K562 (cell line): ENCODE results near the gene RPP25. TPM values are rescaled to one million over a fixed set of nuclear protein-coding genes. Genes with fewer than 3 reads are reported as not detected.

Experiments
- ATAC-seq: fragments of 200-7000 bp; cut with Tn5 transposase; 3 replicates; pipeline ENCODE4 v1.9.1; 2020; ENCODE audit warnings: moderate library complexity
- BruUV-seq: library from RNA; stranded (reverse); fragments of 400-500 nt; replicated peaks from 2 replicates; lab custom pipeline; 2021; lab: Mats Ljungman, UMichigan
- CTCF ChIA-PET: fragments of 300-600 bp; formaldehyde crosslinking; extraction: SDS; loops from one replicate; lab custom pipeline; 2021; ENCODE audit warnings: low intra/inter-chr PET ratio; lab: Yijun Ruan, JAX
- POLR2A ChIA-PET: fragments of 300-600, 350-650 bp; sonication (Branson Sonifier 250); formaldehyde crosslinking; extraction: SDS; loops from one replicate; lab custom pipeline; 2021; ENCODE audit warnings: antibody characterized with exemption, inconsistent platforms; lab: Yijun Ruan, JAX
- DNase-seq, 4 experiments: peaks; one replicate each; pipeline versions ENCODE4 v3.0.0 to v3.0.0-alpha.2; 2011 to 2018; ENCODE audit warnings: low spot score in 3 of 4, mixed read lengths in 3 of 4; ENCODE audit errors: extremely low read depth in 1 of 4
- FAIRE-seq: peaks from 2 replicates; lab custom pipeline; 2011; peaks lifted over from hg19 to GRCh38; lab: Jason Lieb, UNC
- H2AFZ ChIP-seq: 2 replicates; pipeline ENCODE4 v1.6.0; 2011; ENCODE audit warnings: low read depth, low read length, control low read depth, inconsistent platforms
- H3K27ac ChIP-seq: fragments of 200-600 bp; 3 replicates; pipeline ENCODE4 v1.8.0; 2011; ENCODE audit warnings: low read depth, mild to moderate bottlenecking, control low read depth, inconsistent platforms, low read length, moderate library complexity, mixed read lengths; ENCODE audit errors: extremely low read depth
- H3K27me3 ChIP-seq, 2 experiments: fragments of 300-600 bp in 1 of 2; 2 replicates in 1 of 2; 3 replicates in 1 of 2; pipeline versions ENCODE4 v1.6.0 to v1.8.0; 2011; ENCODE audit warnings: inconsistent platforms in 2 of 2, low read length in 2 of 2, mild to moderate bottlenecking in 1 of 2, mixed read lengths in 1 of 2, moderate library complexity in 1 of 2; ENCODE audit not compliant: control insufficient read depth in 2 of 2, insufficient read depth in 2 of 2
- H3K36me3 ChIP-seq: fragments of 300-600 bp; 3 replicates; pipeline ENCODE4 v1.8.0; 2011; ENCODE audit warnings: mild to moderate bottlenecking, low read length, inconsistent platforms; ENCODE audit not compliant: control insufficient read depth, insufficient read depth
- H3K4me1 ChIP-seq, 2 experiments: fragments of 200-600 bp in 1 of 2; replicated peaks in 1 of 2; 2 replicates in 1 of 2; 3 replicates in 1 of 2; pipeline versions ENCODE4 v1.5.1 to v1.8.0; 2011; ENCODE audit warnings: inconsistent platforms in 2 of 2, low read length in 2 of 2, mild to moderate bottlenecking in 1 of 2, mixed read lengths in 1 of 2, moderate library complexity in 1 of 2; ENCODE audit not compliant: control insufficient read depth in 2 of 2, insufficient read depth in 2 of 2
- H3K4me2 ChIP-seq: 2 replicates; pipeline ENCODE4 v1.6.1; 2011; ENCODE audit warnings: low read length, control low read depth, inconsistent platforms, mixed read lengths; ENCODE audit not compliant: insufficient read depth
- H3K4me3 ChIP-seq: fragments of 200-600 bp; sonication (generic), shearing (Covaris generic); 2 replicates; pipeline ENCODE4 v1.5.1; 2016; ENCODE audit warnings: control low read depth, inconsistent platforms
- H3K79me2 ChIP-seq: fragments of 200-600 bp; 3 replicates; pipeline ENCODE4 v1.8.0; 2011; ENCODE audit warnings: low read length, inconsistent platforms; ENCODE audit not compliant: control insufficient read depth, insufficient read depth
- H3K9ac ChIP-seq, 2 experiments: 2 replicates each; pipeline versions ENCODE4 v1.6.0 to v1.6.1; 2011; ENCODE audit warnings: low read depth in 2 of 2, low read length in 2 of 2, control low read depth in 1 of 2, inconsistent platforms in 1 of 2, mild to moderate bottlenecking in 1 of 2, mixed read lengths in 1 of 2; ENCODE audit not compliant: insufficient read depth in 1 of 2
- H3K9me1 ChIP-seq: one replicate; pipeline ENCODE4 v1.6.0; 2011; ENCODE audit warnings: inconsistent platforms, mild to moderate bottlenecking, low read length, moderate library complexity; ENCODE audit not compliant: control insufficient read depth, insufficient read depth
- H3K9me3 ChIP-seq: replicated peaks from 2 replicates; pipeline ENCODE4 v1.5.1; 2011; ENCODE audit warnings: low read depth, low read length, inconsistent platforms; ENCODE audit not compliant: control insufficient read depth, insufficient read depth
- H4K20me1 ChIP-seq: replicated peaks from 2 replicates; pipeline ENCODE4 v1.6.1; 2011; ENCODE audit warnings: low read length, inconsistent platforms, mixed read lengths; ENCODE audit not compliant: control insufficient read depth, insufficient read depth
- CREB3L1 ChIP-seq: fragments of 450-650 bp; IDR thresholded peaks from 2 replicates; pipeline ENCODE4 v1.6.1; 2014; ENCODE audit warnings: low read depth, mild to moderate bottlenecking, moderate library complexity, borderline replicate concordance
- MYBL2 ChIP-seq, 2 experiments: fragments of 450-650 bp in 1 of 2; sonication (generic) in 1 of 2; formaldehyde crosslinking in 1 of 2; IDR thresholded peaks; 2 replicates each; pipeline versions ENCODE4 v1.6.1 to v1.8.1; 2017 to 2022; ENCODE audit warnings: borderline replicate concordance in 1 of 2, inconsistent platforms in 1 of 2, low read depth in 1 of 2, mild to moderate bottlenecking in 1 of 2, missing genetic modification reagents in 1 of 2, moderate library complexity in 1 of 2
- NFRKB ChIP-seq: fragments of 450-650 bp; IDR thresholded peaks from 2 replicates; pipeline ENCODE4 v1.6.1; 2016; ENCODE audit warnings: low read depth
- SRSF3 ChIP-seq: fragments of 200-400 bp; formaldehyde crosslinking; IDR thresholded peaks from 2 replicates; pipeline ENCODE4 v1.6.1; 2016; ENCODE audit warnings: mild to moderate bottlenecking, low read length, moderate library complexity; ENCODE audit not compliant: insufficient read depth
- TEAD1 ChIP-seq, 2 experiments: fragments of 450-650 bp in 1 of 2; sonication (generic) in 1 of 2; formaldehyde crosslinking; IDR thresholded peaks; 2 replicates each; pipeline versions ENCODE4 v1.4.0 to v1.8.0; 2020 to 2022; ENCODE audit warnings: mild to moderate bottlenecking in 2 of 2, missing genetic modification reagents in 1 of 2
- TFAP4 ChIP-seq: sonication (generic); formaldehyde crosslinking; IDR thresholded peaks from 2 replicates; pipeline ENCODE4 v1.8.0; 2022; ENCODE audit warnings: missing genetic modification reagents, mild to moderate bottlenecking, moderate library complexity, borderline replicate concordance
- XRCC3 ChIP-seq: fragments of 450-650 bp; IDR thresholded peaks from 2 replicates; pipeline ENCODE4 v1.6.1; 2017; ENCODE audit warnings: mild to moderate bottlenecking, moderate library complexity
- ZFX ChIP-seq: sonication (generic); formaldehyde crosslinking; IDR thresholded peaks from 2 replicates; pipeline ENCODE4 v1.8.0; 2022; ENCODE audit warnings: mild to moderate bottlenecking, missing genetic modification reagents, moderate library complexity
- ZNF592 ChIP-seq: fragments of 450-650 bp; IDR thresholded peaks from 2 replicates; pipeline ENCODE4 v1.6.1; 2017; ENCODE audit warnings: antibody characterized with exemption, mild to moderate bottlenecking
- WGBS: fragments of 100-300 bp; shearing (Covaris generic); methylation state at CpG from one replicate; pipeline ENCODE4 v1.1.6; 2016; ENCODE audit warnings: low coverage, mixed read lengths; ENCODE audit not compliant: insufficient coverage; ENCODE audit errors: missing lambda C conversion rate; 5-methylcytosine and 5-hydroxymethylcytosine counted together
- in situ Hi-C: fragments of 300-500 bp; cut with MboI; formaldehyde crosslinking; loops from 4 replicates; pipeline ENCODE4 v1.15.0; 2018; ENCODE audit warnings: inconsistent platforms, mixed read lengths
- intact Hi-C: fragments of 100-400 bp; cut with micrococcal nuclease; formaldehyde crosslinking; loops from 2 replicates; pipeline ENCODE4 v1.14.2; 2022
- polyA plus RNA-seq, 8 experiments: library from polyadenylated mRNA; depleted of rRNA in 4 of 8; stranded (reverse) in 5 of 8; unstranded in 3 of 8; fragments of >200 nt; fragmentation: Nextera tagmentation in 2 of 8; fragmentation: Illumina TruSeq in 1 of 8; extraction: Ambion mirVana in 2 of 8; extraction: Trizol in 1 of 8; gene quantifications; 2 replicates each; pipeline versions ENCODE4 v1.2.1 to v1.2.3, GENCODE V29; 2011 to 2014; ENCODE audit warnings: inconsistent platforms in 1 of 8, missing spikeins in 1 of 8
- total RNA-seq, 7 experiments: library from RNA; depleted of rRNA in 6 of 7; stranded (reverse); fragments of >200 nt in 6 of 7; fragmentation: Illumina TruSeq in 2 of 7; extraction: Trizol in 2 of 7; gene quantifications; 2 replicates each; pipeline versions ENCODE4 v1.2.1 to v1.2.3, GENCODE V29; 2011 to 2021; ENCODE audit warnings: low replicate concordance in 1 of 7

Gene RPP25
- total and polyA plus RNA-seq, 9 of the 15 experiments (the other 6 are each of a cell fraction or from before 2014, with no cell fraction given), result 1.1 to 12.3 (median 5.6) TPM

GRCh38 chr15:74958320-74958907 lies 1.8 kb upstream of the RPP25 start (continued):
- TF ChIP-seq ZFX (CRISPR knock-in tag), result no peak

GRCh38 chr15:74957476-74958035 lies 984 bp upstream of the RPP25 start:
- H3K27ac ChIP-seq, result no peak overlapping the region
- in situ Hi-C loops, result no loop called here
- TF ChIP-seq TEAD1 (CRISPR knock-in tag; IDR thresholded peaks at IDR 0.05) (0 out of 4 replicates have a peak, but pooled peaks of 1 of the 2 experiments have one; percentile 36), ZNF592 (no peak), NFRKB (no peak), XRCC3 (no peak), MYBL2 (IDR thresholded peaks at IDR 0.05; ENCODE audit: low read depth) (no peak), MYBL2 (CRISPR knock-in tag; IDR thresholded peaks at IDR 0.05; ENCODE audit: borderline replicate concordance) (no peak), SRSF3 (no peak), CREB3L1 (peak; percentile 29; the same call in 1 of the 2 replicates), TFAP4 (peak; percentile 44; the same call in 1 of the 2 replicates)

More at GRCh38 chr15:74957476-74958035, 984 bp upstream of the RPP25 start:
- FAIRE-seq (no peak), DNase-seq (no peak), ATAC-seq (no peak)
- Histone ChIP-seq H3K9me1 (peaks cover 4% of the 10 kb centered on the region), H3K79me2 (peaks cover 7% of the 10 kb centered on the region; the same call in 1 of the 3 replicates), H3K27me3 (peaks cover 28 to 39% of the 10 kb centered on the region in 2 experiments), H3K9me3 (no peaks in the 10 kb centered on the region), H4K20me1 (peaks cover 27% of the 10 kb centered on the region), H2AFZ (peak overlapping the region; percentile 93), H3K9ac (peak overlapping the region; percentile 43 to 91; a peak in 3 of 4 replicates), H3K4me2 (peak overlapping the region; percentile 73), H3K4me1 (peaks cover 34 to 55% of the 10 kb centered on the region in 2 experiments), H3K4me3 (peak overlapping the region; percentile 52), H3K36me3 (no peaks in the 10 kb centered on the region)
- BruUV-seq, result no TSS peak
- ChIA-PET POLR2A (interaction anchor here (0.5 to 1.6 kb wide), 4 partner anchors 8 to 694 kb away, joined by 3 to 5 read pairs (median 4); no protein-coding TSS in a partner anchor), CTCF (no interaction called here)
- intact Hi-C loops, result loop anchor here (10.0 kb wide), 2 partner anchors 247 to 583 kb away; partner anchors contain the start of gene C15orf39
- WGBS, result 21% methylated on average over 27 of the region's 28 CpGs
